H9 (cell line): Measurements from ENCODE around the gene NID1. TPM values are rescaled to one million over a fixed set of nuclear protein-coding genes. Genes with fewer than 3 reads are reported as not detected.

Experiments used
- DNase-seq: peaks from one replicate; pipeline ENCODE4 v3.0.0-alpha.2; 2017
- H2AFZ ChIP-seq: one replicate; pipeline ENCODE4 v1.6.1; 2013; ENCODE audit warnings: mild to moderate bottlenecking, low read length, control low read depth, moderate library complexity
- H2AK5ac ChIP-seq: 2 replicates; pipeline ENCODE4 v1.6.1; 2013; ENCODE audit warnings: low read length, control low read depth, mixed read lengths; ENCODE audit not compliant: insufficient read length
- H2BK120ac ChIP-seq: one replicate; pipeline ENCODE4 v1.6.1; 2013; ENCODE audit warnings: low read depth, mild to moderate bottlenecking, low read length, control low read depth, inconsistent platforms; ENCODE audit not compliant: poor library complexity, severe bottlenecking
- H2BK12ac ChIP-seq: 2 replicates; pipeline ENCODE4 v1.6.1; 2013; ENCODE audit warnings: low read length, control low read depth, mixed read lengths, low read depth; ENCODE audit not compliant: insufficient read length
- H2BK15ac ChIP-seq: 2 replicates; pipeline ENCODE4 v1.6.1; 2013; ENCODE audit warnings: low read depth, low read length, control low read depth
- H2BK20ac ChIP-seq: one replicate; pipeline ENCODE4 v1.6.1; 2013; ENCODE audit warnings: low read depth, mild to moderate bottlenecking, low read length, control low read depth, inconsistent platforms; ENCODE audit not compliant: poor library complexity, severe bottlenecking
- H2BK5ac ChIP-seq: 2 replicates; pipeline ENCODE4 v1.6.1; 2013; ENCODE audit warnings: low read length, control low read depth, mixed read lengths; ENCODE audit not compliant: insufficient read length
- H3K14ac ChIP-seq: 2 replicates; pipeline ENCODE4 v1.6.1; 2013; ENCODE audit warnings: low read length, control low read depth; ENCODE audit not compliant: insufficient read depth
- H3K18ac ChIP-seq: 2 replicates; pipeline ENCODE4 v1.6.1; 2013; ENCODE audit warnings: low read depth, mild to moderate bottlenecking, mixed read lengths, low read length, control low read depth; ENCODE audit not compliant: insufficient read length
- H3K23ac ChIP-seq: 2 replicates; pipeline ENCODE4 v1.6.1; 2013; ENCODE audit warnings: low read length, control low read depth, mixed read lengths, low read depth; ENCODE audit not compliant: insufficient read length
- H3K23me2 ChIP-seq: 2 replicates; pipeline ENCODE4 v1.6.1; 2013; ENCODE audit warnings: low read depth, mild to moderate bottlenecking, mixed read lengths, low read length, control low read depth; ENCODE audit not compliant: insufficient read length, poor library complexity, severe bottlenecking
- H3K27ac ChIP-seq: 2 replicates; pipeline ENCODE4 v1.5.1; 2013; ENCODE audit warnings: low read length, control low read depth, mixed read lengths, low read depth; ENCODE audit not compliant: insufficient read length
- H3K27me3 ChIP-seq: 2 replicates; pipeline ENCODE4 v1.6.1; 2013; ENCODE audit warnings: low read length, control low read depth, inconsistent platforms; ENCODE audit not compliant: insufficient read depth
- H3K4ac ChIP-seq: 2 replicates; pipeline ENCODE4 v1.6.1; 2013; ENCODE audit warnings: low read depth, mild to moderate bottlenecking, control low read depth, inconsistent platforms, low read length, moderate library complexity
- H3K4me1 ChIP-seq: 2 replicates; pipeline ENCODE4 v1.6.1; 2013; ENCODE audit warnings: low read length, control low read depth, inconsistent platforms; ENCODE audit not compliant: insufficient read depth
- H3K4me2 ChIP-seq: 2 replicates; pipeline ENCODE4 v1.6.1; 2013; ENCODE audit warnings: low read length, control low read depth, mixed read lengths; ENCODE audit not compliant: insufficient read length, insufficient read depth
- H3K56ac ChIP-seq: 2 replicates; pipeline ENCODE4 v1.6.1; 2013; ENCODE audit warnings: low read depth, mild to moderate bottlenecking, mixed read lengths, low read length, control low read depth; ENCODE audit not compliant: insufficient read length
- H3K79me1 ChIP-seq: 2 replicates; pipeline ENCODE4 v1.6.1; 2013; ENCODE audit warnings: low read depth, mild to moderate bottlenecking, moderate library complexity, low read length, control low read depth, inconsistent platforms; ENCODE audit not compliant: insufficient read depth, poor library complexity, severe bottlenecking
- H3K79me2 ChIP-seq: 2 replicates; pipeline ENCODE4 v1.6.1; 2013; ENCODE audit warnings: low read length, control low read depth, inconsistent platforms; ENCODE audit not compliant: insufficient read depth
- H3K9ac ChIP-seq: 2 replicates; pipeline ENCODE4 v1.6.1; 2013; ENCODE audit warnings: low read length, control low read depth, mixed read lengths; ENCODE audit not compliant: insufficient read length; ENCODE audit errors: extremely low read depth
- H3K9me3 ChIP-seq: one replicate; pipeline ENCODE4 v1.6.1; 2013; ENCODE audit warnings: low read depth, low read length, inconsistent platforms; ENCODE audit not compliant: control insufficient read depth
- H3T11ph ChIP-seq: one replicate; pipeline ENCODE4 v1.6.1; 2013; ENCODE audit warnings: mild to moderate bottlenecking, low read length, control low read depth, inconsistent platforms
- H4K20me1 ChIP-seq: one replicate; pipeline ENCODE4 v1.6.1; 2013; ENCODE audit not compliant: control insufficient read depth, insufficient read length, insufficient read depth
- H4K5ac ChIP-seq: 2 replicates; pipeline ENCODE4 v1.6.1; 2013; ENCODE audit warnings: low read depth, mild to moderate bottlenecking, mixed read lengths, low read length, control low read depth; ENCODE audit not compliant: insufficient read length
- H4K8ac ChIP-seq: replicated peaks from 2 replicates; pipeline ENCODE4 v1.6.1; 2013; ENCODE audit warnings: low read length, control low read depth, mixed read lengths, low read depth; ENCODE audit not compliant: insufficient read length
- H4K91ac ChIP-seq: 2 replicates; pipeline ENCODE4 v1.6.1; 2013; ENCODE audit warnings: low read depth, mild to moderate bottlenecking, moderate library complexity, mixed read lengths, low read length, control low read depth; ENCODE audit not compliant: insufficient read length
- H3K27ac Mint-ChIP-seq, 3 experiments: 2 replicates in 2 of 3; 3 replicates in 1 of 3; pipeline ENCODE4 v1.8.0; 2020 to 2021; ENCODE audit warnings: mixed read lengths in 3 of 3, mild to moderate bottlenecking in 1 of 3, moderate library complexity in 1 of 3
- H3K27me3 Mint-ChIP-seq: 2 replicates; pipeline ENCODE4 v1.8.0; 2021; ENCODE audit warnings: low read depth, mild to moderate bottlenecking, moderate library complexity, mixed read lengths
- H3K36me3 Mint-ChIP-seq, 3 experiments: 2 replicates in 2 of 3; 3 replicates in 1 of 3; pipeline ENCODE4 v1.8.0; 2020 to 2021; ENCODE audit warnings: low read depth in 3 of 3, mixed read lengths in 3 of 3; ENCODE audit not compliant: insufficient read depth in 1 of 3
- H3K4me1 Mint-ChIP-seq, 2 experiments: 2 replicates each; pipeline ENCODE4 v1.8.0; 2020; ENCODE audit warnings: mixed read lengths in 2 of 2
- H3K4me3 Mint-ChIP-seq, 2 experiments: 2 replicates in 1 of 2; 3 replicates in 1 of 2; pipeline ENCODE4 v1.8.0; 2020 to 2021; ENCODE audit warnings: mild to moderate bottlenecking in 2 of 2, mixed read lengths in 2 of 2, moderate library complexity in 1 of 2
- H3K9me3 Mint-ChIP-seq, 2 experiments: 2 replicates in 1 of 2; 3 replicates in 1 of 2; pipeline ENCODE4 v1.8.0; 2020; ENCODE audit warnings: mild to moderate bottlenecking in 2 of 2, mixed read lengths in 2 of 2, moderate library complexity in 1 of 2
- CTCF ChIP-seq: fragments of 200-600 bp; sonication (generic); conservative IDR thresholded peaks from 3 replicates; pipeline ENCODE4 v1.8.0; 2021; ENCODE audit warnings: antibody characterized with exemption, mild to moderate bottlenecking
- WGBS: extraction: QIAGEN DNeasy Blood & Tissue Kit; methylation state at CpG from one replicate; pipeline ENCODE4 v1.1.7; 2013; ENCODE audit warnings: missing lambda C conversion rate, low lambda C conversion rate, mixed read lengths; ENCODE audit not compliant: insufficient read length; ENCODE audit errors: extremely low coverage; 5-methylcytosine and 5-hydroxymethylcytosine counted together
- total RNA-seq: library from RNA; stranded (reverse); gene quantifications from 2 replicates; pipeline ENCODE4 v1.2.1, GENCODE V29; 2021

NID1 gene
- total RNA-seq, 1 experiment from 2014 or later: 28.5 TPM

GRCh38 chr1:236113324-236114032 is 48.6 kb upstream of the NID1 start:
- Mint-ChIP-seq H3K27me3 (no peaks in the 10 kb centered on the region; the same call in 1 of the 2 replicates), H3K9me3 (no peaks in the 10 kb centered on the region), H3K27ac (no peak overlapping the region), H3K4me1 (0 out of 4 replicates have a peak, but pooled peaks cover 0 to 3% of the 10 kb centered on the region in 2 experiments), H3K4me3 (no peak overlapping the region), H3K36me3 (no peaks in the 10 kb centered on the region)
- no peak overlapping the region for H3K18ac ChIP-seq
- no peak overlapping the region for H2BK12ac ChIP-seq
- H3K23me2 ChIP-seq: no peaks in the 10 kb centered on the region
- H2BK15ac ChIP-seq: no peak overlapping the region
- no peak overlapping the region for H4K5ac ChIP-seq
- no peak overlapping the region for H2BK5ac ChIP-seq
- H3K14ac ChIP-seq: no peak overlapping the region
- H3T11ph ChIP-seq: no peak overlapping the region
- H3K27me3 ChIP-seq: no peaks in the 10 kb centered on the region
- H4K91ac ChIP-seq: no peak overlapping the region
- H3K79me2 ChIP-seq: no peaks in the 10 kb centered on the region
- TF ChIP-seq CTCF: no peak
- H3K4me2 ChIP-seq: no peak overlapping the region
- no peak overlapping the region for H4K8ac ChIP-seq
- no peaks in the 10 kb centered on the region for H3K9me3 ChIP-seq
- no peak overlapping the region for H2BK20ac ChIP-seq
- no peak overlapping the region for H2AK5ac ChIP-seq
- no peak overlapping the region for H3K4ac ChIP-seq
- H4K20me1 ChIP-seq: no peaks in the 10 kb centered on the region
- H3K79me1 ChIP-seq: no peaks in the 10 kb centered on the region
- H2BK120ac ChIP-seq: no peak overlapping the region
- no peak overlapping the region for H3K9ac ChIP-seq
- no peak overlapping the region for H2AFZ ChIP-seq
- H3K27ac ChIP-seq: no peak overlapping the region
- DNase-seq: no peak
- H3K56ac ChIP-seq: no peak overlapping the region
- H3K4me1 ChIP-seq: no peaks in the 10 kb centered on the region
- no CpG with 5 or more reads among the region's 15 CpGs for WGBS
- no peak overlapping the region for H3K23ac ChIP-seq
